Endodermal cell (in vitro differentiated cells): Measurements from ENCODE around the gene MBD5. TPM values are rescaled to one million over a fixed set of nuclear protein-coding genes. Genes with fewer than 3 reads are reported as not detected.

Experiments used
- DNase-seq: peaks from one replicate; pipeline ENCODE4 v3.0.0-alpha.2; 2017
- H3K27ac ChIP-seq: 2 replicates; pipeline ENCODE4 v1.5.1; 2013; ENCODE audit warnings: mild to moderate bottlenecking, low read depth, low read length, moderate library complexity
- H3K27me3 ChIP-seq: 2 replicates; pipeline ENCODE4 v1.6.1; 2013; ENCODE audit warnings: mild to moderate bottlenecking, low read length, moderate library complexity; ENCODE audit not compliant: insufficient read depth, control insufficient read depth, poor library complexity, severe bottlenecking
- H3K36me3 ChIP-seq: 2 replicates; pipeline ENCODE4 v1.7.0; 2013; ENCODE audit warnings: mild to moderate bottlenecking, low read length, moderate library complexity; ENCODE audit not compliant: control insufficient read depth, insufficient read depth
- H3K4me1 ChIP-seq: one replicate; pipeline ENCODE4 v1.7.0; 2013; ENCODE audit warnings: low read length; ENCODE audit not compliant: control insufficient read depth, insufficient read depth
- H3K4me3 ChIP-seq: 2 replicates; pipeline ENCODE4 v1.5.1; 2013; ENCODE audit warnings: mild to moderate bottlenecking, low read length, moderate library complexity
- H3K9ac ChIP-seq: 2 replicates; pipeline ENCODE4 v1.6.1; 2013; ENCODE audit warnings: mild to moderate bottlenecking, low read length, moderate library complexity; ENCODE audit not compliant: poor library complexity, severe bottlenecking; ENCODE audit errors: extremely low read depth
- H3K9me3 ChIP-seq: 2 replicates; pipeline ENCODE4 v1.6.1; 2013; ENCODE audit warnings: mild to moderate bottlenecking, low read length, moderate library complexity; ENCODE audit not compliant: control insufficient read depth
- H3K27ac Mint-ChIP-seq: 2 replicates; pipeline ENCODE4 v1.8.0; 2020; ENCODE audit warnings: mixed read lengths
- H3K27me3 Mint-ChIP-seq: 2 replicates; pipeline ENCODE4 v1.8.0; 2021; ENCODE audit warnings: mild to moderate bottlenecking, mixed read lengths; ENCODE audit not compliant: insufficient read depth
- H3K36me3 Mint-ChIP-seq: 2 replicates; pipeline ENCODE4 v1.8.0; 2020; ENCODE audit warnings: low read depth, mixed read lengths
- H3K4me1 Mint-ChIP-seq: 2 replicates; pipeline ENCODE4 v1.8.0; 2020; ENCODE audit warnings: mixed read lengths
- H3K4me3 Mint-ChIP-seq: 2 replicates; pipeline ENCODE4 v1.8.0; 2020; ENCODE audit warnings: mild to moderate bottlenecking, moderate library complexity, mixed read lengths
- H3K9me3 Mint-ChIP-seq: 2 replicates; pipeline ENCODE4 v1.8.0; 2020; ENCODE audit warnings: mild to moderate bottlenecking, mixed read lengths
- WGBS, 2 experiments: methylation state at CpG; one replicate each; pipeline versions ENCODE4 v1.1.5 to v1.1.7; 2013; ENCODE audit warnings: missing lambda C conversion rate in 2 of 2, mixed read lengths in 1 of 2; ENCODE audit not compliant: insufficient coverage in 1 of 2, insufficient read length in 1 of 2; 5-methylcytosine and 5-hydroxymethylcytosine counted together
- total RNA-seq, 2 donors: library from RNA; stranded (reverse); fragmentation: NEBNext Ultra II Directional in 1 of 2; extraction: Animal tissue kit (Norgen Biotek cat#: 25700) in 1 of 2; gene quantifications; 2 replicates in 1 of 2; 3 replicates in 1 of 2; pipeline ENCODE4 v1.2.1, GENCODE V29; 2021
- TF ChIP-seq, protein P1 (sequence below): fragments of 200-600 bp; sonication (generic); conservative IDR thresholded peaks from 2 replicates; pipeline ENCODE4 v1.5.0; 2021; ENCODE audit warnings: antibody characterized with exemption, mild to moderate bottlenecking

The MBD5 gene
- total RNA-seq, 2 donors from 2014 or later: 49.1 to 55.7 TPM

DNA sequence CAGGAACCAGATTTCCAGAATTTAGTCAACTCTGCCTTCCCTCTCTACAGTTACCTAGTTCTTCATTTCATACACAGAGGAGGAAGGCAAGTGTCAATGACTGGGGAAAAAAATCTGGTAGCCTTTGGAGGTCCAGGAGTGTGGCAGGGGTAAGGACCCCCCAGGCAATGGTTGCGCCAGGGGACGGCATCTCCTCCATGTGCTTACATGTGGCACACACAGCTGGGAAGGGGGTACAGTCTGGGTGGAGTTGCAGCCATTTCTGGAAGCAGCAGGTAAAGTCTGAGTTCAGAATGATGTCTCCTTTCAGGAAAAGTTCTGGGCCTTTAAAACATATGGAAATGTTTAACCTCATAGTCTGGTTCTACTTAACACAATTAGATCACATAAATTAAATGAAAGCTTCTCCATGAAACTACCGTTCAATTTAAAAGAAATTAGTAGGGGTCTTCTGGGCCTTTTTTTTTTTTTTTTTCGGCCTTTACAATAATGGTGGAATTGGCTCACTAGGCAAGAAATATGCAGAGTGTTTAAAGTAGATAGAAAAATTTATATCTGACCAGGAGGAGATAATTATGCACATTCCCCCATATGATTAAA, 470.0 kb downstream of the MBD5 start:
- 92 to 100% methylated on average over 2 to 3 of the region's 4 CpGs for WGBS, 2 experiments
- TF ChIP-seq, protein P1, sequence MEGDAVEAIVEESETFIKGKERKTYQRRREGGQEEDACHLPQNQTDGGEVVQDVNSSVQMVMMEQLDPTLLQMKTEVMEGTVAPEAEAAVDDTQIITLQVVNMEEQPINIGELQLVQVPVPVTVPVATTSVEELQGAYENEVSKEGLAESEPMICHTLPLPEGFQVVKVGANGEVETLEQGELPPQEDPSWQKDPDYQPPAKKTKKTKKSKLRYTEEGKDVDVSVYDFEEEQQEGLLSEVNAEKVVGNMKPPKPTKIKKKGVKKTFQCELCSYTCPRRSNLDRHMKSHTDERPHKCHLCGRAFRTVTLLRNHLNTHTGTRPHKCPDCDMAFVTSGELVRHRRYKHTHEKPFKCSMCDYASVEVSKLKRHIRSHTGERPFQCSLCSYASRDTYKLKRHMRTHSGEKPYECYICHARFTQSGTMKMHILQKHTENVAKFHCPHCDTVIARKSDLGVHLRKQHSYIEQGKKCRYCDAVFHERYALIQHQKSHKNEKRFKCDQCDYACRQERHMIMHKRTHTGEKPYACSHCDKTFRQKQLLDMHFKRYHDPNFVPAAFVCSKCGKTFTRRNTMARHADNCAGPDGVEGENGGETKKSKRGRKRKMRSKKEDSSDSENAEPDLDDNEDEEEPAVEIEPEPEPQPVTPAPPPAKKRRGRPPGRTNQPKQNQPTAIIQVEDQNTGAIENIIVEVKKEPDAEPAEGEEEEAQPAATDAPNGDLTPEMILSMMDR: no peak
- Mint-ChIP-seq H3K27me3 (no peaks in the 10 kb centered on the region), H3K4me1 (peaks cover 3% of the 10 kb centered on the region), H3K27ac (no peak overlapping the region), H3K9me3 (no peaks in the 10 kb centered on the region), H3K4me3 (no peak overlapping the region), H3K36me3 (no peaks in the 10 kb centered on the region)
- Histone ChIP-seq H3K36me3 (no peaks in the 10 kb centered on the region), H3K9me3 (no peaks in the 10 kb centered on the region), H3K4me1 (no peaks in the 10 kb centered on the region), H3K27me3 (no peaks in the 10 kb centered on the region), H3K4me3 (no peak overlapping the region), H3K27ac (no peak overlapping the region), H3K9ac (no peak overlapping the region)
- DNase-seq: no peak

- no peaks in the 10 kb centered on the region for H3K27me3 Mint-ChIP-seq
- H3K36me3 Mint-ChIP-seq: no peaks in the 10 kb centered on the region
- no peaks in the 10 kb centered on the region for H3K9me3 Mint-ChIP-seq
- Histone ChIP-seq H3K27ac (no peak overlapping the region), H3K4me3 (no peak overlapping the region), H3K9me3 (no peaks in the 10 kb centered on the region), H3K36me3 (no peaks in the 10 kb centered on the region), H3K27me3 (no peaks in the 10 kb centered on the region), H3K9ac (no peak overlapping the region), H3K4me1 (no peaks in the 10 kb centered on the region)
- H3K4me1 Mint-ChIP-seq: no peaks in the 10 kb centered on the region
- no peak for DNase-seq
- no peak overlapping the region for H3K27ac Mint-ChIP-seq
- WGBS, 2 experiments: 80 to 100% methylated on average over 1 of the region's 2 CpGs
- H3K4me3 Mint-ChIP-seq: no peak overlapping the region
- TF ChIP-seq, protein P1: no peak
Observed at GRCh38 chr2:148493822-148494563, 473.1 kb downstream of the MBD5 start.

DNA sequence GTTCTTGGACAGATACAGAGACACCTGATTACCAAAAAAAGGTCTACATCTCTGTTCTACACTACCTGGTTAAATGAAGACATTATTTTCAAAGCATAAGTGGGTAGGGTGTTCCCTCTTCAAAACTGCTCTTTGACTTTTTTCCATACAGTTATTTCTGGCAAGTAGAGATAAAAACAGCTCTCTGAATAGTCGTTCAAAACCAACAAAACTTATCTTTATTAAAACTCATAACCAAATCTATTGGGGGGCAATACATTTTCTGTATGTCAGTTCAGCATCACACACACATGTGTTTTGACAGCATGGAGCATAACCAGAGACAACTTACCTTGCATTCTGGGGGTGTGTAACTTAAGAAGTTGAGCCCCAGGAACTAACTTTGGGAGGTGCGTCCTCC, 474.7 kb downstream of the MBD5 start:
- TF ChIP-seq, protein P1: no peak
- H3K27me3 Mint-ChIP-seq: no peaks in the 10 kb centered on the region
- Histone ChIP-seq H3K27me3 (no peaks in the 10 kb centered on the region), H3K27ac (no peak overlapping the region), H3K4me3 (no peak overlapping the region), H3K4me1 (no peaks in the 10 kb centered on the region), H3K9me3 (no peaks in the 10 kb centered on the region), H3K9ac (no peak overlapping the region), H3K36me3 (no peaks in the 10 kb centered on the region)
- WGBS, 2 experiments: 100% methylated on average over 2 of the region's 2 CpGs
- DNase-seq: no peak
- no peaks in the 10 kb centered on the region for H3K9me3 Mint-ChIP-seq
- no peak overlapping the region for H3K4me3 Mint-ChIP-seq
- no peaks in the 10 kb centered on the region for H3K36me3 Mint-ChIP-seq
- H3K4me1 Mint-ChIP-seq: no peaks in the 10 kb centered on the region
- no peak overlapping the region for H3K27ac Mint-ChIP-seq
